ENCODE data around the gene WWOX.

DNA sequence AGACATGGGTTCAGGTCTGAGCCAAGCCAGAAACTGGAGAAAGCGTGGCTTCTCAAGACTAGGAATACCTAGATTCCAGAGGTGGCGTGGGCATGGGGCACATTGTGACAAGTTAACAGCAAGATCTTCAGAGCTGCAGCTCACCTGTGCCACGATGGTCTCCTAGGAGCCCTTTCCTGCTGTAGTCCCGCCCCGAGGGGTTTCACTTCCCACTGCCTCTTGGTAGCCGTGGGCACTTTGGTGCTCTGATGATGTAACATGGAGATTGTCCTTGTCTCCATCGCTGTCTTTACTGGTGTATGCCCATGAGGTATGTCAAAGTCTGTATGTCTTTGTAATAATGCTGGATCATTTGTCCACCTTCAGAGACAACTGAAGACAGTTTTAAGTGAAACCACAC, 89.7 kb downstream of the WWOX start:
- TF ChIP-seq, protein P1, sequence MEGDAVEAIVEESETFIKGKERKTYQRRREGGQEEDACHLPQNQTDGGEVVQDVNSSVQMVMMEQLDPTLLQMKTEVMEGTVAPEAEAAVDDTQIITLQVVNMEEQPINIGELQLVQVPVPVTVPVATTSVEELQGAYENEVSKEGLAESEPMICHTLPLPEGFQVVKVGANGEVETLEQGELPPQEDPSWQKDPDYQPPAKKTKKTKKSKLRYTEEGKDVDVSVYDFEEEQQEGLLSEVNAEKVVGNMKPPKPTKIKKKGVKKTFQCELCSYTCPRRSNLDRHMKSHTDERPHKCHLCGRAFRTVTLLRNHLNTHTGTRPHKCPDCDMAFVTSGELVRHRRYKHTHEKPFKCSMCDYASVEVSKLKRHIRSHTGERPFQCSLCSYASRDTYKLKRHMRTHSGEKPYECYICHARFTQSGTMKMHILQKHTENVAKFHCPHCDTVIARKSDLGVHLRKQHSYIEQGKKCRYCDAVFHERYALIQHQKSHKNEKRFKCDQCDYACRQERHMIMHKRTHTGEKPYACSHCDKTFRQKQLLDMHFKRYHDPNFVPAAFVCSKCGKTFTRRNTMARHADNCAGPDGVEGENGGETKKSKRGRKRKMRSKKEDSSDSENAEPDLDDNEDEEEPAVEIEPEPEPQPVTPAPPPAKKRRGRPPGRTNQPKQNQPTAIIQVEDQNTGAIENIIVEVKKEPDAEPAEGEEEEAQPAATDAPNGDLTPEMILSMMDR (IDR thresholded peaks at IDR 0.05; ENCODE audit: borderline replicate concordance, extremely low read depth, low read length, poor library complexity, severe bottlenecking): no peak
- TF ChIP-seq EZH2 (IDR thresholded peaks at IDR 0.05; ENCODE audit: borderline replicate concordance, low read depth, low read length, severe bottlenecking): no peak
